H1 (cell line): ENCODE data around the gene WDR49. TPM values are rescaled to one million over a fixed set of nuclear protein-coding genes. Genes with fewer than 3 reads are reported as not detected.
A peak's percentile ranks its signal among the peaks of the same experiment; 100 is the strongest.

Experiments
- CTCF ChIA-PET: fragments of 300-600 bp; sonication (Branson Sonifier 250); formaldehyde crosslinking; loops from one replicate; lab custom pipeline; 2021; ENCODE audit not compliant: partially characterized antibody; lab: Charles Lee
- POLR2A ChIA-PET: fragments of 300-600 bp; sonication (Branson Sonifier 250); formaldehyde crosslinking; loops from one replicate; lab custom pipeline; 2021; ENCODE audit warnings: inconsistent platforms; ENCODE audit not compliant: partially characterized antibody; lab: Charles Lee
- DNase-seq, 2 experiments: peaks; one replicate each; pipeline versions ENCODE4 v3.0.0 to v3.0.0-alpha.2; 2010 to 2022; ENCODE audit warnings: low spot score in 2 of 2, low read depth in 1 of 2, mixed read lengths in 1 of 2
- FAIRE-seq: peaks from 2 replicates; lab custom pipeline; 2011; peaks lifted over from hg19 to GRCh38; lab: Jason Lieb, UNC
- H2AFZ ChIP-seq: 2 replicates; pipeline ENCODE4 v1.8.1; 2012; ENCODE audit warnings: low read length, inconsistent platforms
- H2AK5ac ChIP-seq: 2 replicates; pipeline ENCODE4 v1.6.1; 2013; ENCODE audit warnings: low read depth, low read length
- H2BK120ac ChIP-seq: replicated peaks from 2 replicates; pipeline ENCODE3; 2013; ENCODE audit warnings: low read depth, low read length, inconsistent platforms
- H2BK12ac ChIP-seq: 2 replicates; pipeline ENCODE4 v1.6.1; 2013; ENCODE audit warnings: low read depth, low read length
- H2BK15ac ChIP-seq: 2 replicates; pipeline ENCODE4 v1.6.1; 2013; ENCODE audit warnings: low read length
- H2BK20ac ChIP-seq: 2 replicates; pipeline ENCODE4 v1.6.1; 2013; ENCODE audit warnings: low read length
- H2BK5ac ChIP-seq: 2 replicates; pipeline ENCODE4 v1.6.1; 2013; ENCODE audit warnings: low read depth, low read length
- H3K14ac ChIP-seq: 2 replicates; pipeline ENCODE4 v1.6.1; 2013; ENCODE audit warnings: inconsistent platforms; ENCODE audit not compliant: insufficient read length
- H3K18ac ChIP-seq: 2 replicates; pipeline ENCODE4 v1.6.1; 2013; ENCODE audit warnings: low read length; ENCODE audit errors: extremely low read depth
- H3K23ac ChIP-seq: 2 replicates; pipeline ENCODE4 v1.6.1; 2013; ENCODE audit warnings: inconsistent platforms; ENCODE audit not compliant: insufficient read length
- H3K23me2 ChIP-seq: 2 replicates; pipeline ENCODE4 v1.6.1; 2013; ENCODE audit warnings: low read depth, low read length
- H3K27ac ChIP-seq: 2 replicates; pipeline ENCODE4 v1.6.1; 2011; ENCODE audit warnings: low read depth, low read length, inconsistent platforms
- H3K27me3 ChIP-seq, 4 experiments: replicated peaks in 1 of 4; 1 replicate in 1 of 4; 2 replicates in 3 of 4; pipeline versions ENCODE4 v1.6.1 to v1.8.1; 2011 to 2013; ENCODE audit warnings: low read length in 3 of 4, mild to moderate bottlenecking in 3 of 4, inconsistent platforms in 2 of 4, mixed read lengths in 2 of 4, moderate library complexity in 1 of 4; ENCODE audit not compliant: control insufficient read depth in 3 of 4, insufficient read depth in 3 of 4; ENCODE audit errors: extremely low read depth in 1 of 4
- H3K36me3 ChIP-seq, 4 experiments: 2 replicates each; pipeline versions ENCODE4 v1.6.1 to v1.8.1; 2011 to 2013; ENCODE audit warnings: mild to moderate bottlenecking in 4 of 4, low read length in 3 of 4, moderate library complexity in 2 of 4, control low read depth in 1 of 4, inconsistent platforms in 1 of 4; ENCODE audit not compliant: insufficient read depth in 4 of 4, control insufficient read depth in 2 of 4
- H3K4ac ChIP-seq: replicated peaks from 2 replicates; pipeline ENCODE3; 2013; ENCODE audit warnings: low read length, low read depth, mixed read lengths, inconsistent platforms; ENCODE audit not compliant: insufficient read length
- H3K4me1 ChIP-seq, 4 experiments: replicated peaks in 1 of 4; 1 replicate in 1 of 4; 2 replicates in 3 of 4; pipeline versions ENCODE4 v1.6.1 to v1.8.1; 2011 to 2013; ENCODE audit warnings: low read length in 3 of 4, inconsistent platforms in 2 of 4, mixed read lengths in 1 of 4; ENCODE audit not compliant: insufficient read depth in 4 of 4, control insufficient read depth in 3 of 4
- H3K4me2 ChIP-seq, 2 experiments: 2 replicates each; pipeline versions ENCODE4 v1.6.1 to v1.8.1; 2011 to 2013; ENCODE audit warnings: low read depth in 2 of 2, low read length in 2 of 2, control low read depth in 1 of 2, inconsistent platforms in 1 of 2, mild to moderate bottlenecking in 1 of 2; ENCODE audit not compliant: insufficient read depth in 1 of 2
- H3K4me3 ChIP-seq, 4 experiments: fragments of 200-600, 300-600 bp in 1 of 4; sonication (generic), shearing (Covaris generic), sonication (Bioruptor Twin) in 1 of 4; 2 replicates each; pipeline versions ENCODE4 v1.5.1 to v1.8.1; 2011 to 2016; ENCODE audit warnings: low read length in 4 of 4, low read depth in 3 of 4, control low read depth in 2 of 4, inconsistent platforms in 2 of 4, mild to moderate bottlenecking in 2 of 4, mixed read lengths in 1 of 4, moderate library complexity in 1 of 4; ENCODE audit not compliant: insufficient read depth in 2 of 4; ENCODE audit errors: extremely low read depth in 1 of 4
- H3K56ac ChIP-seq: replicated peaks from 2 replicates; pipeline ENCODE3; 2013; ENCODE audit warnings: low read depth, mild to moderate bottlenecking, mixed read lengths, low read length, inconsistent platforms; ENCODE audit not compliant: insufficient read length
- H3K79me1 ChIP-seq: 2 replicates; pipeline ENCODE4 v1.6.1; 2013; ENCODE audit warnings: low read depth, low read length, control low read depth
- H3K79me2 ChIP-seq, 2 experiments: 2 replicates each; pipeline versions ENCODE4 v1.6.1 to v1.8.1; 2012 to 2013; ENCODE audit warnings: low read length in 2 of 2, mild to moderate bottlenecking in 2 of 2, inconsistent platforms in 1 of 2; ENCODE audit not compliant: insufficient read depth in 2 of 2, control insufficient read depth in 1 of 2
- H3K9ac ChIP-seq, 4 experiments: replicated peaks in 1 of 4; 1 replicate in 1 of 4; 2 replicates in 3 of 4; pipeline versions ENCODE4 v1.6.1 to v1.8.1; 2011 to 2013; ENCODE audit warnings: low read depth in 3 of 4, low read length in 3 of 4, control low read depth in 2 of 4, mild to moderate bottlenecking in 2 of 4, moderate library complexity in 2 of 4, inconsistent platforms in 1 of 4; ENCODE audit errors: extremely low read depth in 1 of 4
- H3K9me3 ChIP-seq, 2 experiments: 2 replicates each; pipeline versions ENCODE4 v1.6.1 to v1.8.1; 2012 to 2013; ENCODE audit warnings: mild to moderate bottlenecking in 2 of 2, moderate library complexity in 2 of 2, control low read depth in 1 of 2, inconsistent platforms in 1 of 2, low read depth in 1 of 2, low read length in 1 of 2, mixed read lengths in 1 of 2; ENCODE audit not compliant: insufficient read depth in 2 of 2
- H4K20me1 ChIP-seq, 2 experiments: replicated peaks in 1 of 2; 2 replicates each; pipeline versions ENCODE3 to v1.8.1; 2011 to 2013; ENCODE audit warnings: inconsistent platforms in 2 of 2, low read length in 2 of 2, mild to moderate bottlenecking in 1 of 2; ENCODE audit not compliant: insufficient read depth in 2 of 2, control insufficient read depth in 1 of 2
- H4K5ac ChIP-seq: 2 replicates; pipeline ENCODE4 v1.6.1; 2013; ENCODE audit warnings: low read length, low read depth, mixed read lengths, inconsistent platforms; ENCODE audit not compliant: insufficient read length
- H4K8ac ChIP-seq: 2 replicates; pipeline ENCODE4 v1.8.0; 2013; ENCODE audit warnings: mild to moderate bottlenecking, moderate library complexity, low read length, inconsistent platforms; ENCODE audit not compliant: insufficient read depth; ENCODE audit errors: extremely low read depth
- H4K91ac ChIP-seq: replicated peaks from 2 replicates; pipeline ENCODE3; 2013; ENCODE audit warnings: low read length, mixed read lengths, inconsistent platforms; ENCODE audit not compliant: insufficient read length
- CBX5 ChIP-seq: fragments of 300-800, 300-1000 bp; sonication (generic); IDR thresholded peaks from 2 replicates; pipeline ENCODE4 v1.7.1; 2016; ENCODE audit warnings: antibody characterized with exemption, low read length, low read depth
- HDAC2 ChIP-seq, 2 experiments: fragments of 300-600 bp in 1 of 2; sonication (generic) in 1 of 2; IDR thresholded peaks; 2 replicates each; pipeline ENCODE4 v1.6.1; 2011 to 2012; ENCODE audit warnings: low read depth in 2 of 2, low read length in 2 of 2, mild to moderate bottlenecking in 2 of 2, moderate library complexity in 2 of 2, borderline replicate concordance in 1 of 2, inconsistent platforms in 1 of 2
- POU5F1 ChIP-seq: IDR thresholded peaks from 2 replicates; pipeline ENCODE4 v1.6.1; 2011; ENCODE audit warnings: low read depth, mild to moderate bottlenecking, low read length, moderate library complexity
- RXRA ChIP-seq: IDR thresholded peaks from 2 replicates; pipeline ENCODE4 v1.6.1; 2011; ENCODE audit warnings: low read depth, mild to moderate bottlenecking, low read length, moderate library complexity; ENCODE audit not compliant: insufficient read depth
- WGBS, 2 experiments: shearing (Covaris generic) in 1 of 2; methylation state at CpG; one replicate each; pipeline versions ENCODE4 v1.1.6 to v1.1.7; 2013 to 2015; ENCODE audit warnings: low lambda C conversion rate in 2 of 2, mixed read lengths in 2 of 2, inconsistent platforms in 1 of 2, low coverage in 1 of 2, missing lambda C conversion rate in 1 of 2; ENCODE audit not compliant: insufficient replicate concordance in 2 of 2, insufficient coverage in 1 of 2, insufficient read length in 1 of 2; ENCODE audit errors: extremely low coverage in 1 of 2, missing lambda C conversion rate in 1 of 2; 5-methylcytosine and 5-hydroxymethylcytosine counted together
- polyA plus RNA-seq, 7 experiments: library from polyadenylated mRNA; depleted of rRNA in 3 of 7; stranded (reverse) in 5 of 7; unstranded in 2 of 7; fragments of >200 nt in 5 of 7; fragments of 200-250 nt in 2 of 7; gene quantifications; 1 replicate in 5 of 7; 2 replicates in 1 of 7; 4 replicates in 1 of 7; pipeline versions ENCODE4 v1.2.1 to v1.2.3, GENCODE V29; 2011 to 2013; ENCODE audit warnings: missing spikeins in 2 of 7, mixed read lengths in 2 of 7
- total RNA-seq: library from RNA; stranded (reverse); fragmentation: NEBNext Ultra II Directional; extraction: Animal tissue kit (Norgen Biotek cat#: 25700); gene quantifications from 2 replicates; pipeline ENCODE4 v1.2.1, GENCODE V29; 2021

The WDR49 gene
- total and polyA plus RNA-seq, 2 of the 8 experiments (the other 6 are each of a cell fraction or from before 2014, with no cell fraction given), result 0.50 to 1.7 TPM

- no peaks in the 10 kb centered on the region for H4K20me1 ChIP-seq
- H3K9me3 ChIP-seq, result peaks cover 0 to 2% of the 10 kb centered on the region in 2 experiments; a peak in 1 of 4 replicates
- H3K9ac ChIP-seq, result no peak overlapping the region
- no peak overlapping the region for H2BK15ac ChIP-seq
- no peak overlapping the region for H3K27ac ChIP-seq
- no peak overlapping the region for H2BK12ac ChIP-seq
- H2AFZ ChIP-seq, result no peak overlapping the region
- H3K79me2 ChIP-seq, result no peaks in the 10 kb centered on the region
- H4K8ac ChIP-seq, result no peak overlapping the region
- H3K36me3 ChIP-seq, result no peaks in the 10 kb centered on the region
- H3K4me3 ChIP-seq, result no peak overlapping the region
- peak overlapping the region; percentile 34 for H4K5ac ChIP-seq
- H2AK5ac ChIP-seq, result no peak overlapping the region
- H3K56ac ChIP-seq, result no peak overlapping the region
- FAIRE-seq (no peak), DNase-seq (no peak)
- H3K4me2 ChIP-seq, result no peak overlapping the region
- no peak overlapping the region for H2BK5ac ChIP-seq
- POLR2A ChIA-PET, result no interaction called here
- no peaks in the 10 kb centered on the region for H3K27me3 ChIP-seq
- H2BK20ac ChIP-seq, result no peak overlapping the region
- no peak overlapping the region for H2BK120ac ChIP-seq
- H3K23me2 ChIP-seq, result no peaks in the 10 kb centered on the region
- TF ChIP-seq POU5F1 (no peak), CBX5 (no peak), HDAC2 (IDR thresholded peaks at IDR 0.05; ENCODE audit: borderline replicate concordance in 1 of 2, low read depth in 2 of 2, low read length in 2 of 2) (no peak), RXRA (no peak)
- no peaks in the 10 kb centered on the region for H3K79me1 ChIP-seq
- H3K18ac ChIP-seq, result no peak overlapping the region
- H3K14ac ChIP-seq, result no peak overlapping the region
- H3K4me1 ChIP-seq, result peaks cover 0 to 17% (median 1%) of the 10 kb centered on the region in 4 experiments; a peak in 3 of 7 replicates
- H3K4ac ChIP-seq, result no peak overlapping the region
- no peak overlapping the region for H3K23ac ChIP-seq
- H4K91ac ChIP-seq, result peak overlapping the region; percentile 34
- CTCF ChIA-PET, result no interaction called here
- 86% methylated on average over 6 of the region's 6 CpGs; no CpG with 5 or more reads in 1 of the 2 experiments for WGBS, 2 experiments
Observed at GRCh38 chr3:167456157-167456799, 197.5 kb downstream of the WDR49 start.
